CD4-positive, alpha-beta T cell (primary cell): ENCODE measurements around the gene GPRC5C. TPM values are rescaled to one million over a fixed set of nuclear protein-coding genes. Genes with fewer than 3 reads are reported as not detected.

Experiments
- ATAC-seq: fragments of 200-7000 bp; cut with Tn5 transposase; one replicate; pipeline ENCODE4 v1.10.0; 2022; ENCODE audit warnings: mild to moderate bottlenecking; ENCODE audit not compliant: poor library complexity
- CTCF ChIA-PET: fragments of 350-600 bp; sonication (Branson Sonifier 250); formaldehyde crosslinking; loops from one replicate; lab custom pipeline; 2021; ENCODE audit warnings: antibody characterized with exemption, inconsistent platforms; lab: Charles Lee
- POLR2A ChIA-PET: fragments of 350-600 bp; sonication (Branson Sonifier 250); formaldehyde crosslinking; loops from one replicate; lab custom pipeline; 2021; ENCODE audit warnings: antibody characterized with exemption, inconsistent platforms; lab: Charles Lee
- DNase-seq, 14 experiments: peaks; one replicate each; pipeline ENCODE4 v3.0.0-alpha.2; 2013 to 2020; ENCODE audit warnings: mixed read lengths in 2 of 14
- H3K27ac ChIP-seq, 2 donors: one replicate each; pipeline versions ENCODE4 v1.5.1 to v1.7.0; 2013; ENCODE audit warnings: low read length in 2 of 2, low read depth in 1 of 2, mild to moderate bottlenecking in 1 of 2
- H3K27me3 ChIP-seq, 2 experiments: 1 replicate in 1 of 2; 2 replicates in 1 of 2; pipeline versions ENCODE4 v1.6.1 to v1.7.0; 2013; ENCODE audit warnings: low read length in 2 of 2, control low read depth in 1 of 2, mild to moderate bottlenecking in 1 of 2, moderate library complexity in 1 of 2; ENCODE audit not compliant: insufficient read depth in 2 of 2, control insufficient read depth in 1 of 2
- H3K36me3 ChIP-seq: one replicate; pipeline ENCODE4 v1.6.1; 2013; ENCODE audit warnings: low read length, control low read depth; ENCODE audit not compliant: insufficient read depth
- H3K4me1 ChIP-seq: one replicate; pipeline ENCODE4 v1.6.1; 2013; ENCODE audit warnings: low read length, control low read depth; ENCODE audit not compliant: insufficient read depth
- H3K4me3 ChIP-seq: one replicate; pipeline ENCODE4 v1.5.1; 2013; ENCODE audit warnings: mild to moderate bottlenecking, low read length, moderate library complexity
- H3K9me3 ChIP-seq, 2 experiments: 1 replicate in 1 of 2; 2 replicates in 1 of 2; pipeline versions ENCODE4 v1.6.1 to v1.7.0; 2013; ENCODE audit warnings: low read length in 2 of 2, mild to moderate bottlenecking in 2 of 2, control low read depth in 1 of 2, moderate library complexity in 1 of 2; ENCODE audit not compliant: control insufficient read depth in 1 of 2, insufficient read depth in 1 of 2
- H3K27ac Mint-ChIP-seq: one replicate; pipeline ENCODE4 v1.8.0; 2020; ENCODE audit warnings: mixed read lengths
- H3K27me3 Mint-ChIP-seq: one replicate; pipeline ENCODE4 v1.8.0; 2021; ENCODE audit warnings: mixed read lengths
- H3K36me3 Mint-ChIP-seq: one replicate; pipeline ENCODE4 v1.8.0; 2021; ENCODE audit warnings: low read depth, mixed read lengths
- H3K4me1 Mint-ChIP-seq: one replicate; pipeline ENCODE4 v1.8.0; 2021; ENCODE audit warnings: low read depth, mixed read lengths
- H3K4me3 Mint-ChIP-seq: one replicate; pipeline ENCODE4 v1.8.0; 2020; ENCODE audit warnings: mild to moderate bottlenecking, mixed read lengths
- H3K9me3 Mint-ChIP-seq: one replicate; pipeline ENCODE4 v1.8.0; 2020; ENCODE audit warnings: mixed read lengths
- intact Hi-C, 2 experiments: fragments of 100-400 bp; cut with DNase I in 1 of 2; cut with micrococcal nuclease in 1 of 2; formaldehyde crosslinking; loops; one replicate each; pipeline versions ENCODE4 v1.15.1 to v1.9.0; 2023 to 2025; cut with DNase I, micrococcal nuclease
- total RNA-seq, 174 experiments: library from RNA in 2 of 174; stranded (reverse) in 2 of 174; gene quantifications; one replicate each; pipeline ENCODE4 v1.2.3 and lab custom pipeline; 2021 to 2026
- TF ChIP-seq, protein P1 (sequence below): fragments of 200-600 bp; IDR thresholded peaks from one replicate; pipeline ENCODE4 v1.8.0; 2022; ENCODE audit warnings: antibody characterized with exemption, mild to moderate bottlenecking

The GPRC5C gene
- total RNA-seq, 2 experiments from 2014 or later: not detected

DNA sequence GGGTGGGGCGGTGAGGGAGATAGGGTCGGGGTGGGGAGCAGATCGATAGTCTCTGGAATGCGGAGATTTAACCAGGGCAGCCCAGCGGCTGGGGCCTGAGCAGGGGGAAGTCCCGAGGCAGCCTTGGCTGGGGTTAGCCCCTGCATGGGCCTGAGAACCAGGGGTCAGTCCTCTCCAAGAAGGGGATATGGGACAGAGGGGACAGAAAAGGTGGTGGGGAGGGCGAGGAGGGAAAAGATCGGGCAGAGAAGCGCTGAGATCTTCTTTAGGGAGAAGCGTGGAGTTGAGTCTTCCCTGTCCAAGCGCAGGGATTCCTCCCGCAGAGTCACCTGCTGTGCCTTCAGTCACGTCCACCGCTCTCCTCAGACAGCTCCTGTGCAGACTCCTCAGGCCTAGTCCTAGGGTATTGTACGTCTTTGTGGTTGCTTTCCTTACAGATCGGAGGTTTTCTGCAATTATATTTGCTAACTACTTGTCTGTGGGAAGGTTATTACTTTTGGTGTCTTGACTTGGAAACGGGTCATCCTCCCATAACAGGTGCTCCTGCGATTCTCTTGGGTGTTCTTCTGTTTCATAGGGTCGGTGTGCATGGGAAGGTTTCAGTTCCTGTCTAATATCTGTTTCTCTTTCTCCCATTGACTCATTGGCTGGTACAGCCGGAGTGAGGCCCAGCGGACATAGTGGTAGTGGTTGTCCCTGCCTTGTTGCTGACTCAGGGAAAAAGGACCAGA is 35.5 kb downstream of the GPRC5C start:
- DNase-seq: peak in 4 of 14 experiments; percentile 32 to 62 (median 60)
- intact Hi-C loops: no loop called here
- Histone ChIP-seq H3K27ac (peak overlapping the region in 1 of 2 donors; percentile 60), H3K27me3 (no peaks in the 10 kb centered on the region), H3K9me3 (no peaks in the 10 kb centered on the region), H3K4me1 (peaks cover 79% of the 10 kb centered on the region), H3K36me3 (peaks cover 2% of the 10 kb centered on the region), H3K4me3 (peak overlapping the region; percentile 72)
- H3K27me3 Mint-ChIP-seq: no peaks in the 10 kb centered on the region
- CTCF ChIA-PET: interaction anchor here (1.4 kb wide), 1 partner anchor 10 kb away, joined by 3 read pairs; no protein-coding TSS in a partner anchor
- H3K4me1 Mint-ChIP-seq: peaks cover 15% of the 10 kb centered on the region
- POLR2A ChIA-PET: no interaction called here
- H3K9me3 Mint-ChIP-seq: no peaks in the 10 kb centered on the region
- TF ChIP-seq, protein P1, sequence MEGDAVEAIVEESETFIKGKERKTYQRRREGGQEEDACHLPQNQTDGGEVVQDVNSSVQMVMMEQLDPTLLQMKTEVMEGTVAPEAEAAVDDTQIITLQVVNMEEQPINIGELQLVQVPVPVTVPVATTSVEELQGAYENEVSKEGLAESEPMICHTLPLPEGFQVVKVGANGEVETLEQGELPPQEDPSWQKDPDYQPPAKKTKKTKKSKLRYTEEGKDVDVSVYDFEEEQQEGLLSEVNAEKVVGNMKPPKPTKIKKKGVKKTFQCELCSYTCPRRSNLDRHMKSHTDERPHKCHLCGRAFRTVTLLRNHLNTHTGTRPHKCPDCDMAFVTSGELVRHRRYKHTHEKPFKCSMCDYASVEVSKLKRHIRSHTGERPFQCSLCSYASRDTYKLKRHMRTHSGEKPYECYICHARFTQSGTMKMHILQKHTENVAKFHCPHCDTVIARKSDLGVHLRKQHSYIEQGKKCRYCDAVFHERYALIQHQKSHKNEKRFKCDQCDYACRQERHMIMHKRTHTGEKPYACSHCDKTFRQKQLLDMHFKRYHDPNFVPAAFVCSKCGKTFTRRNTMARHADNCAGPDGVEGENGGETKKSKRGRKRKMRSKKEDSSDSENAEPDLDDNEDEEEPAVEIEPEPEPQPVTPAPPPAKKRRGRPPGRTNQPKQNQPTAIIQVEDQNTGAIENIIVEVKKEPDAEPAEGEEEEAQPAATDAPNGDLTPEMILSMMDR: no peak
- no peaks in the 10 kb centered on the region for H3K36me3 Mint-ChIP-seq
- H3K4me3 Mint-ChIP-seq: peak overlapping the region; percentile 83
- no peak for ATAC-seq
- H3K27ac Mint-ChIP-seq: no peak overlapping the region

DNA sequence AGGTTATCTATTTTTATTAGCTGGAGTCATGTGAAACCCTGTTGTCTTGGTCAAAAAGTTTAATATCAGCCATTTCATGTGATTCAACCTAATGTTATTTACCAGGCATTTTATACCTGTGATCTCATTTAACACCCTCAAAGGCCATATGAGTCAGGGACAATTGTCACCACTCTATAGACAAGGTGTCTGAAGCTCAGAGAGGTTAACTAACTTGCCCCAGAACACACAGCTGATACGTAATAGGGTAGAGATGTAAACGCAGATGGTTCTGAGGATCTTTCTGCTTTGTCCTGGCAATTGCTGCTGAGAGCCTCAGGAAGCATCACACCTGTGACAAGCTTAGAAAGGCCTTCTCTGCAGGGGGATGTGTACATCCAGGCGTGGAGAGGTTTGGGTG is 39.5 kb downstream of the GPRC5C start:
- no peak overlapping the region for H3K4me3 Mint-ChIP-seq
- POLR2A ChIA-PET: no interaction called here

DNA sequence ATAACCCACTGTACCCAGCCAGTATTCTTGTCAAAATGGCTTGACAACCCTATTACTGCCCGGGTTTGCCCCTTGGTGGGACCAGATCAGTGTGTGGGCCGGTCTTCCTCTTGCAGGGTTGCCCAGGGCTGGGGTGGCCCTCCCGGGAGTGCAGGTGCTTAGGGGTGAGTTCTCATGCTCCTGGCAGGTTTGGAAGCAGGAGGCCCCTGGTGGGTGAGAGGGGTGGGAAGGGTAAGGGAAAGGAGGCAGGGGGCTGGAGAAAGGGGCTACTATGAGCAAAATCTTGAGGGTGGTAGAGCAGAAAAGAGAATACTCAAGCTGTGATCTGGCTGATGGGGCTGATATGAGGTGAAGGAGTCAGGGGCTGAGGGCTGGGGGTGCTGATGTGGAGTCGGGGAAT is 41.0 kb downstream of the GPRC5C start:
- intact Hi-C loops: no loop called here
- no peaks in the 10 kb centered on the region for H3K27me3 Mint-ChIP-seq
- Histone ChIP-seq H3K36me3 (peaks cover 31% of the 10 kb centered on the region), H3K4me1 (peaks cover 62% of the 10 kb centered on the region), H3K4me3 (no peak overlapping the region), H3K9me3 (peaks cover 11 to 12% of the 10 kb centered on the region in 2 experiments), H3K27me3 (no peaks in the 10 kb centered on the region), H3K27ac (no peak overlapping the region)
- CTCF ChIA-PET: interaction anchor here (1.2 kb wide), 1 partner anchor 35 kb away, joined by 3 read pairs; no protein-coding TSS in a partner anchor
- no peak overlapping the region for H3K27ac Mint-ChIP-seq
- H3K4me3 Mint-ChIP-seq: no peak overlapping the region
- TF ChIP-seq, protein P1: no peak
- ATAC-seq: no peak
- peaks cover 3% of the 10 kb centered on the region for H3K9me3 Mint-ChIP-seq
- peaks cover 23% of the 10 kb centered on the region for H3K36me3 Mint-ChIP-seq
- DNase-seq: no peak
- H3K4me1 Mint-ChIP-seq: peaks cover 44% of the 10 kb centered on the region
- POLR2A ChIA-PET: no interaction called here

More for the DNA sequence above, 39.5 kb downstream of the GPRC5C start:
- CTCF ChIA-PET: interaction anchor here (1.4 kb wide), 1 partner anchor 16 kb away, joined by 4 read pairs; no protein-coding TSS in a partner anchor
- H3K36me3 Mint-ChIP-seq: peaks cover 18% of the 10 kb centered on the region
- peaks cover 3% of the 10 kb centered on the region for H3K9me3 Mint-ChIP-seq
- intact Hi-C loops: no loop called here
- peaks cover 34% of the 10 kb centered on the region for H3K4me1 Mint-ChIP-seq
- Histone ChIP-seq H3K27ac (no peak overlapping the region), H3K9me3 (peaks cover 10 to 11% of the 10 kb centered on the region in 2 experiments), H3K4me3 (no peak overlapping the region), H3K4me1 (peaks cover 64% of the 10 kb centered on the region), H3K36me3 (peaks cover 26% of the 10 kb centered on the region), H3K27me3 (no peaks in the 10 kb centered on the region)
- TF ChIP-seq, protein P1: no peak
- ATAC-seq: no peak
- H3K27ac Mint-ChIP-seq: no peak overlapping the region
- H3K27me3 Mint-ChIP-seq: no peaks in the 10 kb centered on the region
- DNase-seq: peak in 1 of 14 experiments; percentile 42
